H9 (cell line): ENCODE data around the gene BEST2. TPM values are rescaled to one million over a fixed set of nuclear protein-coding genes. Genes with fewer than 3 reads are reported as not detected.
A peak's percentile ranks its signal among the peaks of the same experiment; 100 is the strongest.

Source experiments
- DNase-seq: peaks from one replicate; pipeline ENCODE4 v3.0.0-alpha.2; 2017
- H2AFZ ChIP-seq: one replicate; pipeline ENCODE4 v1.6.1; 2013; ENCODE audit warnings: mild to moderate bottlenecking, low read length, control low read depth, moderate library complexity
- H2AK5ac ChIP-seq: 2 replicates; pipeline ENCODE4 v1.6.1; 2013; ENCODE audit warnings: low read length, control low read depth, mixed read lengths; ENCODE audit not compliant: insufficient read length
- H2BK120ac ChIP-seq: one replicate; pipeline ENCODE4 v1.6.1; 2013; ENCODE audit warnings: low read depth, mild to moderate bottlenecking, low read length, control low read depth, inconsistent platforms; ENCODE audit not compliant: poor library complexity, severe bottlenecking
- H2BK12ac ChIP-seq: 2 replicates; pipeline ENCODE4 v1.6.1; 2013; ENCODE audit warnings: low read length, control low read depth, mixed read lengths, low read depth; ENCODE audit not compliant: insufficient read length
- H2BK15ac ChIP-seq: 2 replicates; pipeline ENCODE4 v1.6.1; 2013; ENCODE audit warnings: low read depth, low read length, control low read depth
- H2BK20ac ChIP-seq: one replicate; pipeline ENCODE4 v1.6.1; 2013; ENCODE audit warnings: low read depth, mild to moderate bottlenecking, low read length, control low read depth, inconsistent platforms; ENCODE audit not compliant: poor library complexity, severe bottlenecking
- H2BK5ac ChIP-seq: 2 replicates; pipeline ENCODE4 v1.6.1; 2013; ENCODE audit warnings: low read length, control low read depth, mixed read lengths; ENCODE audit not compliant: insufficient read length
- H3K14ac ChIP-seq: 2 replicates; pipeline ENCODE4 v1.6.1; 2013; ENCODE audit warnings: low read length, control low read depth; ENCODE audit not compliant: insufficient read depth
- H3K18ac ChIP-seq: 2 replicates; pipeline ENCODE4 v1.6.1; 2013; ENCODE audit warnings: low read depth, mild to moderate bottlenecking, mixed read lengths, low read length, control low read depth; ENCODE audit not compliant: insufficient read length
- H3K23ac ChIP-seq: 2 replicates; pipeline ENCODE4 v1.6.1; 2013; ENCODE audit warnings: low read length, control low read depth, mixed read lengths, low read depth; ENCODE audit not compliant: insufficient read length
- H3K23me2 ChIP-seq: 2 replicates; pipeline ENCODE4 v1.6.1; 2013; ENCODE audit warnings: low read depth, mild to moderate bottlenecking, mixed read lengths, low read length, control low read depth; ENCODE audit not compliant: insufficient read length, poor library complexity, severe bottlenecking
- H3K27ac ChIP-seq: 2 replicates; pipeline ENCODE4 v1.5.1; 2013; ENCODE audit warnings: low read length, control low read depth, mixed read lengths, low read depth; ENCODE audit not compliant: insufficient read length
- H3K27me3 ChIP-seq: 2 replicates; pipeline ENCODE4 v1.6.1; 2013; ENCODE audit warnings: low read length, control low read depth, inconsistent platforms; ENCODE audit not compliant: insufficient read depth
- H3K4ac ChIP-seq: 2 replicates; pipeline ENCODE4 v1.6.1; 2013; ENCODE audit warnings: low read depth, mild to moderate bottlenecking, control low read depth, inconsistent platforms, low read length, moderate library complexity
- H3K4me1 ChIP-seq: 2 replicates; pipeline ENCODE4 v1.6.1; 2013; ENCODE audit warnings: low read length, control low read depth, inconsistent platforms; ENCODE audit not compliant: insufficient read depth
- H3K4me2 ChIP-seq: 2 replicates; pipeline ENCODE4 v1.6.1; 2013; ENCODE audit warnings: low read length, control low read depth, mixed read lengths; ENCODE audit not compliant: insufficient read length, insufficient read depth
- H3K56ac ChIP-seq: 2 replicates; pipeline ENCODE4 v1.6.1; 2013; ENCODE audit warnings: low read depth, mild to moderate bottlenecking, mixed read lengths, low read length, control low read depth; ENCODE audit not compliant: insufficient read length
- H3K79me1 ChIP-seq: 2 replicates; pipeline ENCODE4 v1.6.1; 2013; ENCODE audit warnings: low read depth, mild to moderate bottlenecking, moderate library complexity, low read length, control low read depth, inconsistent platforms; ENCODE audit not compliant: insufficient read depth, poor library complexity, severe bottlenecking
- H3K79me2 ChIP-seq: 2 replicates; pipeline ENCODE4 v1.6.1; 2013; ENCODE audit warnings: low read length, control low read depth, inconsistent platforms; ENCODE audit not compliant: insufficient read depth
- H3K9ac ChIP-seq: 2 replicates; pipeline ENCODE4 v1.6.1; 2013; ENCODE audit warnings: low read length, control low read depth, mixed read lengths; ENCODE audit not compliant: insufficient read length; ENCODE audit errors: extremely low read depth
- H3K9me3 ChIP-seq: one replicate; pipeline ENCODE4 v1.6.1; 2013; ENCODE audit warnings: low read depth, low read length, inconsistent platforms; ENCODE audit not compliant: control insufficient read depth
- H3T11ph ChIP-seq: one replicate; pipeline ENCODE4 v1.6.1; 2013; ENCODE audit warnings: mild to moderate bottlenecking, low read length, control low read depth, inconsistent platforms
- H4K20me1 ChIP-seq: one replicate; pipeline ENCODE4 v1.6.1; 2013; ENCODE audit not compliant: control insufficient read depth, insufficient read length, insufficient read depth
- H4K5ac ChIP-seq: 2 replicates; pipeline ENCODE4 v1.6.1; 2013; ENCODE audit warnings: low read depth, mild to moderate bottlenecking, mixed read lengths, low read length, control low read depth; ENCODE audit not compliant: insufficient read length
- H4K8ac ChIP-seq: replicated peaks from 2 replicates; pipeline ENCODE4 v1.6.1; 2013; ENCODE audit warnings: low read length, control low read depth, mixed read lengths, low read depth; ENCODE audit not compliant: insufficient read length
- H4K91ac ChIP-seq: 2 replicates; pipeline ENCODE4 v1.6.1; 2013; ENCODE audit warnings: low read depth, mild to moderate bottlenecking, moderate library complexity, mixed read lengths, low read length, control low read depth; ENCODE audit not compliant: insufficient read length
- H3K27ac Mint-ChIP-seq, 3 experiments: 2 replicates in 2 of 3; 3 replicates in 1 of 3; pipeline ENCODE4 v1.8.0; 2020 to 2021; ENCODE audit warnings: mixed read lengths in 3 of 3, mild to moderate bottlenecking in 1 of 3, moderate library complexity in 1 of 3
- H3K27me3 Mint-ChIP-seq: 2 replicates; pipeline ENCODE4 v1.8.0; 2021; ENCODE audit warnings: low read depth, mild to moderate bottlenecking, moderate library complexity, mixed read lengths
- H3K36me3 Mint-ChIP-seq, 3 experiments: 2 replicates in 2 of 3; 3 replicates in 1 of 3; pipeline ENCODE4 v1.8.0; 2020 to 2021; ENCODE audit warnings: low read depth in 3 of 3, mixed read lengths in 3 of 3; ENCODE audit not compliant: insufficient read depth in 1 of 3
- H3K4me1 Mint-ChIP-seq, 2 experiments: 2 replicates each; pipeline ENCODE4 v1.8.0; 2020; ENCODE audit warnings: mixed read lengths in 2 of 2
- H3K4me3 Mint-ChIP-seq, 2 experiments: 2 replicates in 1 of 2; 3 replicates in 1 of 2; pipeline ENCODE4 v1.8.0; 2020 to 2021; ENCODE audit warnings: mild to moderate bottlenecking in 2 of 2, mixed read lengths in 2 of 2, moderate library complexity in 1 of 2
- H3K9me3 Mint-ChIP-seq, 2 experiments: 2 replicates in 1 of 2; 3 replicates in 1 of 2; pipeline ENCODE4 v1.8.0; 2020; ENCODE audit warnings: mild to moderate bottlenecking in 2 of 2, mixed read lengths in 2 of 2, moderate library complexity in 1 of 2
- CTCF ChIP-seq: fragments of 200-600 bp; sonication (generic); conservative IDR thresholded peaks from 3 replicates; pipeline ENCODE4 v1.8.0; 2021; ENCODE audit warnings: antibody characterized with exemption, mild to moderate bottlenecking
- WGBS: extraction: QIAGEN DNeasy Blood & Tissue Kit; methylation state at CpG from one replicate; pipeline ENCODE4 v1.1.7; 2013; ENCODE audit warnings: missing lambda C conversion rate, low lambda C conversion rate, mixed read lengths; ENCODE audit not compliant: insufficient read length; ENCODE audit errors: extremely low coverage; 5-methylcytosine and 5-hydroxymethylcytosine counted together
- total RNA-seq: library from RNA; stranded (reverse); gene quantifications from 2 replicates; pipeline ENCODE4 v1.2.1, GENCODE V29; 2021

Gene BEST2
- total RNA-seq, 1 experiment from 2014 or later = 1.6 TPM

- H3K9ac ChIP-seq = no peak overlapping the region
- H2AFZ ChIP-seq = no peak overlapping the region
- H4K91ac ChIP-seq = no peak overlapping the region
- no peaks in the 10 kb centered on the region for H3K79me2 ChIP-seq
- H3K9me3 ChIP-seq = no peaks in the 10 kb centered on the region
- no peaks in the 10 kb centered on the region; the same call in 1 of the 2 replicates for H3K27me3 ChIP-seq
- Mint-ChIP-seq H3K9me3 (peaks cover 3 to 5% of the 10 kb centered on the region in 2 experiments; a peak in 3 of 5 replicates), H3K27ac (peak overlapping the region in 1 of 3 experiments; percentile 63; a peak in 2 of 7 replicates), H3K4me1 (peaks cover 7 to 18% of the 10 kb centered on the region in 2 experiments), H3K4me3 (no peak overlapping the region), H3K27me3 (peaks cover 16% of the 10 kb centered on the region), H3K36me3 (peaks cover 38 to 53% (median 53%) of the 10 kb centered on the region in 3 experiments)
- no peak overlapping the region for H2BK20ac ChIP-seq
- H2BK12ac ChIP-seq = no peak overlapping the region
- TF ChIP-seq CTCF = no peak
- H3T11ph ChIP-seq = no peak overlapping the region
- DNase-seq = no peak
- no peak overlapping the region for H3K56ac ChIP-seq
- no peak overlapping the region for H4K5ac ChIP-seq
- H3K27ac ChIP-seq = no peak overlapping the region
- no peaks in the 10 kb centered on the region for H4K20me1 ChIP-seq
- no peaks in the 10 kb centered on the region for H3K79me1 ChIP-seq
- H2BK120ac ChIP-seq = no peak overlapping the region
- H3K4ac ChIP-seq = no peak overlapping the region
- no peak overlapping the region for H3K23ac ChIP-seq
- no peak overlapping the region for H4K8ac ChIP-seq
- H3K18ac ChIP-seq = no peak overlapping the region
- no peak overlapping the region for H2BK5ac ChIP-seq
- H2AK5ac ChIP-seq = no peak overlapping the region
- no peaks in the 10 kb centered on the region for H3K23me2 ChIP-seq
- no peak overlapping the region for H3K4me2 ChIP-seq
- no peak overlapping the region for H2BK15ac ChIP-seq
- no CpG with 5 or more reads among the region's 22 CpGs for WGBS
- no peak overlapping the region for H3K14ac ChIP-seq
- no peaks in the 10 kb centered on the region for H3K4me1 ChIP-seq
These were observed 6.3 kb upstream of the BEST2 start for GRCh38 chr19:12745166-12745897.
